ENCODE data around the gene PRR33. TPM values are rescaled to one million over a fixed set of nuclear protein-coding genes. Genes with fewer than 3 reads are reported as not detected.

Gene PRR33
- total RNA-seq, 2 donors from 2014 or later, result 0.17 TPM; not detected in 1

- no peak within 1 kb of the TSS for H3K4me3 ChIP-seq
- no peaks in the 10 kb centered on the region for H3K9me3 ChIP-seq
- WGBS, result 86% methylated on average over 31 of the region's 32 CpGs
- H3K27me3 ChIP-seq (replicated peaks; ENCODE audit: insufficient read depth), result no peaks in the 10 kb centered on the region
- DNase-seq (ENCODE audit: low spot score), result no peak
- intact Hi-C loops (cut with DNase I), result loop anchor here (5.0 kb wide), 2 partner anchors 44 to 314 kb away; no protein-coding TSS in a partner anchor
- H3K4me1 ChIP-seq (replicated peaks), result no peaks in the 10 kb centered on the region
- no peak for TF ChIP-seq POLR2A (IDR thresholded peaks at IDR 0.05)
- no peak for TF ChIP-seq CTCF (IDR thresholded peaks at IDR 0.05)
- no peak for TF ChIP-seq POLR2AphosphoS5 (IDR thresholded peaks at IDR 0.05)
- H3K36me3 ChIP-seq, result no peaks in the 10 kb centered on the region
- H3K27ac ChIP-seq, result no peak within 1 kb of the TSS
Observed at GRCh38 chr11:1838426-1839144, 53.1 kb downstream of the PRR33 start, which contains the start of gene TNNI2. Gene TNNI2, plus strand, starts transcription at chr11:1838981. Its CDS starts 716 bp downstream, at chr11:1839697.

Small RNA genes lying within 50 kb of the gene (microRNA-seq; reads per million reads assigned to microRNA genes)
- gene MIR4298 (not detected), gene MIR7847 (not detected)

Small RNA genes lying within 50 kb of the gene (small RNA-seq; reads per million reads assigned to genes)
- gene AC051649.1 (0 reads per million in 2 donors), gene MIR4298 (0 reads per million in 2 donors)

Other genes starting within 250 kb of the PRR33 start
- gene KRTAP5-6, start 194.7 kb downstream of the PRR33 start, total RNA-seq, result not detected
- 1 to 10 TPM; 2.6 to 3.1 TPM for gene IFITM10, start 141.3 kb downstream of the PRR33 start, total RNA-seq
- gene CTSD, start 128.0 kb downstream of the PRR33 start, total RNA-seq, result 100 to 1,000 TPM; 497 to 983 TPM
- 1 to 10 TPM; 1.7 to 4.1 TPM for gene SYT8, start 56.9 kb downstream of the PRR33 start, total RNA-seq
- 1 to 10 TPM in 1 of 2 donors, not detected in 1; 5.5 TPM for gene TNNI2, start 52.9 kb downstream of the PRR33 start, total RNA-seq
- 10 to 100 TPM in 1 of 2 donors, 1 to 10 TPM in 1; 6.7 to 11.6 TPM for gene LSP1, start 38.8 kb downstream of the PRR33 start, total RNA-seq
- 1 to 10 TPM; 4.5 to 8.4 TPM for gene TNNT3, start 27.8 kb upstream of the PRR33 start, total RNA-seq
- gene MRPL23, start 55.4 kb upstream of the PRR33 start, total RNA-seq, result 100 to 1,000 TPM; 155 to 162 TPM
- gene H19, start 105.9 kb upstream of the PRR33 start, total RNA-seq, result 100 to 1,000 TPM; 126 to 163 TPM
- gene IGF2, start 247.5 kb upstream of the PRR33 start, total RNA-seq, result 10 to 100 TPM in 1 of 2 donors, 1 to 10 TPM in 1; 4.1 to 80.7 TPM

Measured in prostate gland (tissue), 2 donors.